Measurements from ENCODE around the gene LCN9.

The LCN9 gene

GRCh38 chr9:135661816-135662560, 1.1 kb upstream of the LCN9 start:
- Histone ChIP-seq H3K9me3 (ENCODE audit: severe bottlenecking) (no peaks in the 10 kb centered on the region), H3K27me3 (ENCODE audit: insufficient read depth, low read depth, severe bottlenecking) (no peaks in the 10 kb centered on the region), H3K4me3 (ENCODE audit: low read depth, low read length) (no peak overlapping the region), H3K36me3 (no peaks in the 10 kb centered on the region), H3K27ac (no peak overlapping the region)
- TF ChIP-seq CTCF (IDR thresholded peaks at IDR 0.05; ENCODE audit: low read depth, low read length) = no peak
- no peak for DNase-seq

GRCh38 chr9:135663451-135663770, 302 bp downstream of the LCN9 start:
- H3K36me3 ChIP-seq = no peaks in the 10 kb centered on the region
- no peak for TF ChIP-seq CTCF (IDR thresholded peaks at IDR 0.05; ENCODE audit: low read depth, low read length)
- H3K9me3 ChIP-seq (ENCODE audit: severe bottlenecking) = no peaks in the 10 kb centered on the region
- H3K4me3 ChIP-seq (ENCODE audit: low read depth, low read length) = no peak overlapping the region
- H3K27me3 ChIP-seq (ENCODE audit: insufficient read depth, low read depth, severe bottlenecking) = no peaks in the 10 kb centered on the region
- H3K27ac ChIP-seq = no peak overlapping the region
- no peak for DNase-seq

GRCh38 chr9:135663857-135664256, 748 bp downstream of the LCN9 start:
- no peak for TF ChIP-seq CTCF (IDR thresholded peaks at IDR 0.05; ENCODE audit: low read depth, low read length)
- Histone ChIP-seq H3K27ac (no peak overlapping the region), H3K9me3 (ENCODE audit: severe bottlenecking) (no peaks in the 10 kb centered on the region), H3K27me3 (ENCODE audit: insufficient read depth, low read depth, severe bottlenecking) (no peaks in the 10 kb centered on the region), H3K4me3 (ENCODE audit: low read depth, low read length) (no peak overlapping the region), H3K36me3 (no peaks in the 10 kb centered on the region)
- no peak for DNase-seq

- no peaks in the 10 kb centered on the region for H3K27me3 ChIP-seq (ENCODE audit: insufficient read depth, low read depth, severe bottlenecking)
- no peaks in the 10 kb centered on the region for H3K9me3 ChIP-seq (ENCODE audit: severe bottlenecking)
- no peak overlapping the region for H3K4me3 ChIP-seq (ENCODE audit: low read depth, low read length)
- H3K27ac ChIP-seq = no peak overlapping the region
- no peaks in the 10 kb centered on the region for H3K36me3 ChIP-seq
- TF ChIP-seq CTCF (IDR thresholded peaks at IDR 0.05; ENCODE audit: low read depth, low read length) = no peak
- no peak for DNase-seq
These were observed 1.2 kb downstream of the LCN9 start for GRCh38 chr9:135664266-135664665.

GRCh38 chr9:135664801-135665794, 2.0 kb downstream of the LCN9 start:
- Histone ChIP-seq H3K4me3 (ENCODE audit: low read depth, low read length) (no peak overlapping the region), H3K9me3 (ENCODE audit: severe bottlenecking) (no peaks in the 10 kb centered on the region), H3K36me3 (no peaks in the 10 kb centered on the region), H3K27ac (no peak overlapping the region), H3K27me3 (ENCODE audit: insufficient read depth, low read depth, severe bottlenecking) (no peaks in the 10 kb centered on the region)
- no peak for TF ChIP-seq CTCF (IDR thresholded peaks at IDR 0.05; ENCODE audit: low read depth, low read length)
- DNase-seq = no peak
